ENCODE results near the gene TNS1. TPM values are rescaled to one million over a fixed set of nuclear protein-coding genes. Genes with fewer than 3 reads are reported as not detected.
"Not testable (repeated sequence)": the region's sequence is repeated elsewhere in the genome, so short reads cannot be mapped to it uniquely, and the experiment has no call there.

Gene TNS1
- total RNA-seq, 1 donor from 2014 or later = 59.2 TPM

- Mint-ChIP-seq H3K4me3 (no peak overlapping the region), H3K27ac (no peak overlapping the region), H3K9me3 (no peaks in the 10 kb centered on the region), H3K27me3 (peaks cover 68% of the 10 kb centered on the region), H3K36me3 (no peaks in the 10 kb centered on the region), H3K4me1 (ENCODE audit: unreplicated experiment) (peaks cover 3% of the 10 kb centered on the region)
- DNase-seq (ENCODE audit: extremely low spot score, unreplicated experiment) = no peak
- TF ChIP-seq, protein P1, sequence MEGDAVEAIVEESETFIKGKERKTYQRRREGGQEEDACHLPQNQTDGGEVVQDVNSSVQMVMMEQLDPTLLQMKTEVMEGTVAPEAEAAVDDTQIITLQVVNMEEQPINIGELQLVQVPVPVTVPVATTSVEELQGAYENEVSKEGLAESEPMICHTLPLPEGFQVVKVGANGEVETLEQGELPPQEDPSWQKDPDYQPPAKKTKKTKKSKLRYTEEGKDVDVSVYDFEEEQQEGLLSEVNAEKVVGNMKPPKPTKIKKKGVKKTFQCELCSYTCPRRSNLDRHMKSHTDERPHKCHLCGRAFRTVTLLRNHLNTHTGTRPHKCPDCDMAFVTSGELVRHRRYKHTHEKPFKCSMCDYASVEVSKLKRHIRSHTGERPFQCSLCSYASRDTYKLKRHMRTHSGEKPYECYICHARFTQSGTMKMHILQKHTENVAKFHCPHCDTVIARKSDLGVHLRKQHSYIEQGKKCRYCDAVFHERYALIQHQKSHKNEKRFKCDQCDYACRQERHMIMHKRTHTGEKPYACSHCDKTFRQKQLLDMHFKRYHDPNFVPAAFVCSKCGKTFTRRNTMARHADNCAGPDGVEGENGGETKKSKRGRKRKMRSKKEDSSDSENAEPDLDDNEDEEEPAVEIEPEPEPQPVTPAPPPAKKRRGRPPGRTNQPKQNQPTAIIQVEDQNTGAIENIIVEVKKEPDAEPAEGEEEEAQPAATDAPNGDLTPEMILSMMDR (conservative IDR thresholded peaks at IDR 0.05) = no peak
These were observed 32.8 kb upstream of the TNS1 start for GRCh38 chr2:218035463-218036100.

DNA sequence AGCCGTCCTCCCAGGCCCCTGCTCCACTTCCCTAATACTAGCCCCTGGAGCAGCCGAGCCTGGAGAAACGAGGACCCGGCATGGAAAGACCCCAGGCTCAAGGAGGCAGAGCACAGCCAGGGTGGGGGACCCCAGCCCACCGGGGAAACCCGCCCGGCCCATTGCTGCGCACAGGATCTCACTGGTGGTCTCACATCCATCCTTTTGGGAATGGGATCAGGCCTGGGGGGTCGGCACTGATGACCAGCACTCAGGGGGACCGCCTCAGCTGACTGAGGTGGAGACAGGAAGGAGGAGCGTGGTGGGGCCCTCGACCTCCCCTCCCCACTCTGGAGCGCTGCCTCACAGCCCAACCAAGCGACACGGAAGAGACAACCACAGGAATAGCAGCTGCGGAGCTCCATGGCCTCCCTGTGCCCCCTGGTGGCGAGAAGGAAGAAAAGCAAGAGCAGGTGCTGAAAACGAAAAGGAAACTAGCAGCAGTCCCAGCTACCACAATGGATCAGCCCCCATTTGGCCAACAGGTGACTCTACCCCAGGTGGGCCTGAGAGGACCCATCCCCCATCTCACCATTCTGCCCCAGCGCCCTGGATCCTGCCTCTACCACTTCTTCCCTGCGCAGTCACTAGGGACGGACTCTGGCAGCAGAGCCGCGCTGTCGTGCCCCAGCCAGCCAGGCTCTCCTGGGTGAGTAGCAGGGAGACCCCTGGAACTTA is 31.9 kb upstream of the TNS1 start:
- H3K4me3 Mint-ChIP-seq = peak overlapping the region; percentile 68
- peaks cover 59% of the 10 kb centered on the region for H3K27me3 Mint-ChIP-seq
- not testable (repeated sequence) for H3K36me3 Mint-ChIP-seq; H3K27ac Mint-ChIP-seq; H3K9me3 Mint-ChIP-seq; H3K4me1 Mint-ChIP-seq (ENCODE audit: unreplicated experiment)
- TF ChIP-seq, protein P1 (conservative IDR thresholded peaks at IDR 0.05) = peak; percentile 86
- DNase-seq (ENCODE audit: extremely low spot score, unreplicated experiment) = peak; percentile 77

DNA sequence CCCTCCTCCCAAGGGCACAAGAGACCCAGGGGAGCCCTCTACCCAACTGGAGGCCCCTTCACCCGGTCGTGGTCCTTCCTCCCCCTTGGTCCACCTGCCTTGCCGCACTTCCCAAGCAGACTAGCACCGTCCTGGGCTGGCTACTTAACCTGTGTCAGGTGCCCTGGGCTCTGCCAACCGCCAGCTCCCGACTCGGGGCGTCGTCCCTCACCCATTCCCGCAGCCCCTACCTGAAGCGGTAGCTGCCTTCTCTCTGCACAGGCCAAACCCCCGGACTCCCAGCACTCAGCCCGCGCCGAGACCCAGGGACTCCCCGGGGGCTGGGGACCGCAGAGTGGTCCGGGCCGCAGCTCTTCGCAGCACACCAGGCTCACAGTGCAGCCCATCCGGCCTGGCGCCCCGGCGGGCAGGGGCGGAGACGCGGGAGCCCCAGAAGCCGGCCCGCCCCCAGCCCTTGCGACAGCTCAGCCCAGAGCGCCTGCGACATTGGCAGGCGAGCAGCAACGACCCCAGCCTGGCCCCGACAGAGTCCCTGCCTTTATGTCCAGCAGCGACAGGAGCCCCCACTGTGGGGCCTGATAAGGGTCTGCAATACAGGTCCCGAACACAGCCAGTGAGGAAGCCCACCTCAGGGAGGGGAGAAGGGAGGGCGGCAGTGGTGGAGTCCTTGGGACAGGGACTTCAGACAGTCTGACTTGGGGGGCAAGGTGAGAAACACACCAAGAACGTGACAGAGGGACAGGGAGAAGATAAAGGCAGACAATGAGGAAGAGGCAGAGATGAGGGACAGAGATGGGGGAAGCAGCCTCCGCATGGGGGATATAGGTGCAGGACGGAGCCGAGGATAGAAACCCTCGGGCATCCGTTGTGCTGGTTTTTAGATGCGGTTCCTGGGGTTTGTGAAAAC is 31.0 kb upstream of the TNS1 start:
- H3K4me1 Mint-ChIP-seq (ENCODE audit: unreplicated experiment) = peaks cover 3% of the 10 kb centered on the region
- peaks cover 53% of the 10 kb centered on the region for H3K27me3 Mint-ChIP-seq
- no peak for DNase-seq (ENCODE audit: extremely low spot score, unreplicated experiment)
- no peaks in the 10 kb centered on the region for H3K36me3 Mint-ChIP-seq
- H3K4me3 Mint-ChIP-seq = peak overlapping the region; percentile 34
- H3K9me3 Mint-ChIP-seq = no peaks in the 10 kb centered on the region
- TF ChIP-seq, protein P1 (conservative IDR thresholded peaks at IDR 0.05) = no peak
- H3K27ac Mint-ChIP-seq = no peak overlapping the region

DNA sequence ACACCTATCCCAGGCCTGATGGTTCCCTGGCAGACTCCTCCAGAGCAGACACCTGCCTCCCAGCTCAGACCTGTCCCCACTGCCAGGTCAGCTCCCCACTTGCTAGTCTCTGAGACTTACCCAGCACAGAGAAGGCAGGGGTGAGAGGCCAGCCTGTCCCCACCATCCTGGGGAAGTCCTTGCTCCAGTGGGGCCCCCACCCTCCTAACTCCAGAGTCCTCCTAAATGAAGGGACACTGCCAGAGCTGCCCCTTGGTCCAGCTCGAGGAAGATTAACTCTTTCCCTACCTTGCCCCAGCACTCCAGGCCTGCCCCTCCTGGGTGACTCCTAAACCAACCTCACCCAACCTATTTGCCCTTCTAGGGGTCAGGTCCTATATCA is 30.4 kb upstream of the TNS1 start:
- no peak for DNase-seq (ENCODE audit: extremely low spot score, unreplicated experiment)
- H3K27me3 Mint-ChIP-seq = peaks cover 51% of the 10 kb centered on the region

More for the DNA sequence above, 30.4 kb upstream of the TNS1 start:
- TF ChIP-seq, protein P1 (conservative IDR thresholded peaks at IDR 0.05) = no peak
- Mint-ChIP-seq H3K4me1 (ENCODE audit: unreplicated experiment) (peaks cover 3% of the 10 kb centered on the region), H3K4me3 (no peak overlapping the region), H3K36me3 (no peaks in the 10 kb centered on the region), H3K27ac (no peak overlapping the region), H3K9me3 (no peaks in the 10 kb centered on the region)

All from type B pancreatic cell (in vitro differentiated cells).